Ovary (tissue), 9 donors: ENCODE measurements around the gene CEP104. TPM values are rescaled to one million over a fixed set of nuclear protein-coding genes. Genes with fewer than 3 reads are reported as not detected.

Experiments
- DNase-seq, 5 donors: peaks; one replicate each; pipeline ENCODE4 v3.0.0-alpha.2; 2019 to 2020
- H3K27ac ChIP-seq, 2 donors: fragments of 200-600 bp; one replicate each; pipeline versions ENCODE4 v1.5.1 to v1.8.0; 2019 to 2022
- H3K27me3 ChIP-seq: fragments of 200-600 bp; one replicate; pipeline ENCODE4 v1.8.0; 2022
- H3K36me3 ChIP-seq: fragments of 200-600 bp; sonication (generic); one replicate; pipeline ENCODE4 v1.5.1; 2019
- H3K4me1 ChIP-seq: one replicate; pipeline ENCODE4 v1.8.1; 2013; ENCODE audit warnings: mild to moderate bottlenecking, moderate library complexity; ENCODE audit not compliant: insufficient read depth
- H3K4me3 ChIP-seq: fragments of 200-600 bp; sonication (generic); one replicate; pipeline ENCODE4 v1.5.1; 2017
- H3K9me3 ChIP-seq, 2 donors: fragments of 200-600 bp in 1 of 2; sonication (generic) in 1 of 2; one replicate each; pipeline versions ENCODE4 v1.5.1 to v1.8.1; 2013 to 2019; ENCODE audit warnings: mild to moderate bottlenecking in 1 of 2, moderate library complexity in 1 of 2
- CTCF ChIP-seq, 3 donors: fragments of 450-650 bp in 2 of 3; fragments of 200-600 bp in 1 of 3; IDR thresholded peaks; one replicate each; pipeline versions ENCODE4 v1.5.1 to v1.8.0; 2016 to 2022; ENCODE audit warnings: antibody characterized with exemption in 3 of 3, mild to moderate bottlenecking in 1 of 3
- EP300 ChIP-seq: sonication (generic); formaldehyde crosslinking; IDR thresholded peaks from one replicate; pipeline ENCODE4 v1.6.1; 2017; ENCODE audit warnings: antibody characterized with exemption
- POLR2A ChIP-seq: fragments of 450-650 bp; IDR thresholded peaks from one replicate; pipeline ENCODE4 v1.6.1; 2017; ENCODE audit warnings: antibody characterized with exemption, mild to moderate bottlenecking, moderate library complexity
- WGBS, 3 donors: extraction: QIAGEN DNeasy Blood & Tissue Kit in 1 of 3; methylation state at CpG; one replicate each; pipeline versions ENCODE4 v1.1.5 to v1.1.7; 2013 to 2017; 5-methylcytosine and 5-hydroxymethylcytosine counted together
- intact Hi-C, 4 donors: fragments of 100-400 bp; cut with DNase I; formaldehyde crosslinking; loops; one replicate each; pipeline versions ENCODE4 v1.11.0 to v1.15.1; 2022 to 2023
- polyA plus RNA-seq, 2 donors: library from polyadenylated mRNA; stranded (reverse); fragments of 200-250 nt in 1 of 2; fragments of 350-450 nt in 1 of 2; fragmentation: Illumina TruSeq in 1 of 2; extraction: RNeasy Lipid Tissue Mini Kit (QIAGEN cat#74804) in 1 of 2; gene quantifications; one replicate each; pipeline ENCODE4 v1.2.3, GENCODE V29; 2013 to 2014
- total RNA-seq, 7 donors: library from RNA; depleted of rRNA in 2 of 7; stranded (reverse); fragments of >200 nt in 2 of 7; fragmentation: NEBNext Ultra II Directional in 3 of 7; extraction: Animal tissue kit (Norgen Biotek cat#: 25700) in 3 of 7; gene quantifications; one replicate each; pipeline versions ENCODE4 v1.1.0 to v1.2.4, GENCODE V29; 2016 to 2023
- donor health status: DM: no; HTN: no; CAD: no; lungs with moderate emphysema.
- donor health status: DM: no; HTN: no; CAD: no.
- donor health status: Bipolar disorder and iron deficiency.
- donor health status: DM: yes; HTN: yes; CAD: no.
- donor health status: DM: no; HTN: no; CAD: no.
- donor health status: DM: yes; HTN: yes; CAD: no.

Gene CEP104
- total and polyA plus RNA-seq, 9 donors, result 7.9 to 40.7 (median 37.6) TPM

DNA sequence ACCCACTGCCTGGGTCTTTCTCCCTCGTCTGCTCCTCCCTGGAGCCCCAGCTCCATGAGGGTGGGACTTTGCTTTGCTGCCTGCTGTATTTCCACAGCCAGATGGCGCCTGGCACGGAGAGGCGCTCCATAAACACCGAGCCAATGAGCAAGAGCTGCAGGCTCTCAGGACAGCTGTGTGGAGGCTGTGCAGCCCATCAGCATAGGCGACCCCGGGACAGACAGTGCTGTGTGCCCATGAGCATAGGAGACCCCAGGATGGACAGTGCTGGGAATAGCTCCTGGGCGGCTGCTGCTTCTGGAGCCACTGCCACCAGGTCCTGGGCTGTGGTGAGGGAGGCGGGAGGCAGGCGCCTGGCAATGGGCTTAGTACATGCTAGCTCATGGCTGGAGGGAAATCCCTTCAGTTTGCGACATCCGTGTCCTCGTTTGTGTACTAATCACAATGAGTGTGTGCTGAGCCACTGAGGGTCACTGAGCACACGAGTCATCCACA lies 29.2 kb downstream of the CEP104 start:
- Histone ChIP-seq H3K9me3 (no peaks in the 10 kb centered on the region), H3K27me3 (no peaks in the 10 kb centered on the region), H3K36me3 (no peaks in the 10 kb centered on the region), H3K4me3 (no peak overlapping the region), H3K4me1 (no peaks in the 10 kb centered on the region), H3K27ac (no peak overlapping the region)
- TF ChIP-seq EP300 (no peak), POLR2A (no peak), CTCF (IDR thresholded peaks at IDR 0.05) (no peak)
- 76 to 78% (median 77%) methylated on average over 14 of the region's 14 CpGs for WGBS, 3 donors
- intact Hi-C loops, result no loop called here
- no peak for DNase-seq

DNA sequence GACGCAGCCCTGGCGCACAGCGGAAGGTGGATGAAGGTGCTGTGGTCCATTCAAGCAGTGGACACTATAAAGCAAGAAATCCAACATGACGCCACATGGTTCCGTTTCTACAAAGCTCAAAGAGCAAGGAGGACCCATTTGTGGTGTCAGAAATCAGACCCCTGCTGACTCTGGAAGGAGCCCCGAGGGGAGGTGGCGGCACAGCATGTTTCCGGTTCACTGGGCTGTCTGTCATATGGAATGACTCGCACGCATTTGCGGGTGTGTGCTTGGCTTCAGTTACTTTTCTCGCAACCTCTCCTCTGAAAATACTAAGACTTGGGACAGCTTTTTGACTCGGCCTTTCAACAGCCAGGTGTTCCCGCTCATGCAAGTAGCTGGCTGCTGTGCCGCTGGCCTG lies 31.7 kb downstream of the CEP104 start:
- H3K4me3 ChIP-seq, result no peak overlapping the region
- H3K27ac ChIP-seq, result no peak overlapping the region
- H3K4me1 ChIP-seq, result no peaks in the 10 kb centered on the region
- intact Hi-C loops, result no loop called here
- WGBS, 3 donors, result 80 to 88% (median 84%) methylated on average over 15 of the region's 15 CpGs
- no peak for TF ChIP-seq EP300
- no peak for TF ChIP-seq POLR2A
- no peak for TF ChIP-seq CTCF (IDR thresholded peaks at IDR 0.05)
- no peaks in the 10 kb centered on the region for H3K36me3 ChIP-seq
- H3K9me3 ChIP-seq, result no peaks in the 10 kb centered on the region
- no peak for DNase-seq
- no peaks in the 10 kb centered on the region for H3K27me3 ChIP-seq

- no peaks in the 10 kb centered on the region for H3K9me3 ChIP-seq
- H3K4me3 ChIP-seq, result no peak overlapping the region
- intact Hi-C loops, result no loop called here
- H3K4me1 ChIP-seq, result no peaks in the 10 kb centered on the region
- DNase-seq, result no peak
- TF ChIP-seq EP300 (no peak), POLR2A (no peak), CTCF (IDR thresholded peaks at IDR 0.05) (no peak)
- H3K36me3 ChIP-seq, result no peaks in the 10 kb centered on the region
- no peak overlapping the region for H3K27ac ChIP-seq
- H3K27me3 ChIP-seq, result no peaks in the 10 kb centered on the region
- 77 to 80% (median 79%) methylated on average over 4 to 8 of the region's 8 CpGs for WGBS, 3 donors
Observed at GRCh38 chr1:3824650-3825049, 32.4 kb downstream of the CEP104 start.

DNA sequence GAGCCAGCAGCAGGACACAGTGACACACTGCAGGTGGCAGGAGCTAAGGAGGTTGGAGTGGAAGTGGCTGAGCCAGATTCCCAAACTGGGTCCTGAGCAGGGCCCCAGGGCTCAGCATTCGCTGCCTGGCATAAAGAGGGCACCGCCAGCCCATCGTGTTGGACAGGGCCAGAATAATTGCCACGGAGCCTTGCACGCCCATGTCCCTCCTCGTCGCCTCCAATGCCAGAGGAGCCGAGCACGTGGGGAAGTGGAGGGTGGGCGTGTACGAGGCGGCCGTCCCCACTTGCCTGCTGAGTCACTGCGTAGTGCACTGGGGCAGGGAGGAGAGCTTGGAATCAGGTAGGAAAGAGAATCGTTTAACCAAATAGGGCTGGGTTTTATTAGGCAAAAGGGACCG lies 34.6 kb downstream of the CEP104 start:
- no peaks in the 10 kb centered on the region for H3K27me3 ChIP-seq
- intact Hi-C loops, result no loop called here
- H3K36me3 ChIP-seq, result no peaks in the 10 kb centered on the region
- no peak for DNase-seq
- WGBS, 3 donors, result 82 to 86% (median 86%) methylated on average over 16 of the region's 16 CpGs
- no peaks in the 10 kb centered on the region for H3K4me1 ChIP-seq
- H3K9me3 ChIP-seq, result no peaks in the 10 kb centered on the region
- H3K4me3 ChIP-seq, result no peak overlapping the region
- TF ChIP-seq POLR2A, result no peak
- no peak for TF ChIP-seq CTCF (IDR thresholded peaks at IDR 0.05)
- no peak for TF ChIP-seq EP300
- no peak overlapping the region for H3K27ac ChIP-seq
